Psoas muscle (tissue), 8 donors: ENCODE results near the gene GTPBP4. TPM values are rescaled to one million over a fixed set of nuclear protein-coding genes. Genes with fewer than 3 reads are reported as not detected.

ENCODE experiments used
- ATAC-seq, 4 donors: fragments of 200-7000 bp; cut with Tn5 transposase; one replicate each; pipeline ENCODE4 v1.9.1; 2020; ENCODE audit warnings: moderate library complexity in 3 of 4, mild to moderate bottlenecking in 2 of 4
- DNase-seq, 2 donors: peaks; one replicate each; pipeline ENCODE4 v3.0.0-alpha.2; 2020
- H3K27ac ChIP-seq: fragments of 200-600 bp; one replicate; pipeline ENCODE4 v1.8.0; 2022
- H3K27me3 ChIP-seq, 3 donors: fragments of 200-600 bp in 1 of 3; one replicate each; pipeline versions ENCODE4 v1.6.1 to v1.8.0; 2013 to 2022; ENCODE audit warnings: low read length in 2 of 3, mild to moderate bottlenecking in 2 of 3, moderate library complexity in 1 of 3; ENCODE audit not compliant: insufficient read depth in 3 of 3
- H3K36me3 ChIP-seq, 2 donors: fragments of 200-600 bp in 1 of 2; one replicate each; pipeline versions ENCODE4 v1.6.1 to v1.8.0; 2013 to 2022; ENCODE audit warnings: low read depth in 1 of 2, mild to moderate bottlenecking in 1 of 2, moderate library complexity in 1 of 2; ENCODE audit not compliant: insufficient read depth in 1 of 2
- H3K4me1 ChIP-seq: fragments of 200-600 bp; one replicate; pipeline ENCODE4 v1.8.0; 2022
- H3K4me3 ChIP-seq: fragments of 200-600 bp; one replicate; pipeline ENCODE4 v1.8.0; 2022; ENCODE audit warnings: mild to moderate bottlenecking
- H3K9me3 ChIP-seq: fragments of 200-600 bp; one replicate; pipeline ENCODE4 v1.8.0; 2022
- WGBS, 3 donors: extraction: QIAGEN DNeasy Blood & Tissue Kit; methylation state at CpG; one replicate each; pipeline versions ENCODE4 v1.1.6 to v1.1.7; 2013; 5-methylcytosine and 5-hydroxymethylcytosine counted together
- intact Hi-C, 2 donors: fragments of 100-400 bp; cut with DNase I; formaldehyde crosslinking; loops; one replicate each; pipeline versions ENCODE4 v1.11.0 to v1.14.2; 2022
- polyA plus RNA-seq, 3 donors: library from polyadenylated mRNA; stranded (reverse); fragments of 200-250 nt; gene quantifications; one replicate each; pipeline ENCODE4 v1.2.3, GENCODE V29; 2013
- total RNA-seq, 4 donors: library from RNA; stranded (reverse); fragmentation: NEBNext Ultra II Directional in 2 of 4; extraction: Animal tissue kit (Norgen Biotek cat#: 25700) in 2 of 4; gene quantifications; one replicate each; pipeline versions ENCODE4 v1.2.1 to v1.2.4, GENCODE V29; 2021 to 2023
- TF ChIP-seq, protein P1 (sequence below): fragments of 200-600 bp; IDR thresholded peaks from one replicate; pipeline ENCODE4 v1.8.0; 2022; ENCODE audit warnings: antibody characterized with exemption
- donor health status: healthy with polysubstance abuse.
- donor health status: DM: no; HTN: no; CAD: no; lungs with moderate emphysema.
- donor health status: Bipolar disorder and iron deficiency.
- donor health status: healthy.
- donor health status: DM: yes; HTN: yes; CAD: no.
- donor health status: DM: no; HTN: no; CAD: no.
- donor health status: DM: no; HTN: no; CAD: no.
- donor health status: DM: yes; HTN: yes; CAD: no.

Gene GTPBP4
- total and polyA plus RNA-seq, 7 donors, result 36.3 to 134 (median 70.2) TPM

DNA sequence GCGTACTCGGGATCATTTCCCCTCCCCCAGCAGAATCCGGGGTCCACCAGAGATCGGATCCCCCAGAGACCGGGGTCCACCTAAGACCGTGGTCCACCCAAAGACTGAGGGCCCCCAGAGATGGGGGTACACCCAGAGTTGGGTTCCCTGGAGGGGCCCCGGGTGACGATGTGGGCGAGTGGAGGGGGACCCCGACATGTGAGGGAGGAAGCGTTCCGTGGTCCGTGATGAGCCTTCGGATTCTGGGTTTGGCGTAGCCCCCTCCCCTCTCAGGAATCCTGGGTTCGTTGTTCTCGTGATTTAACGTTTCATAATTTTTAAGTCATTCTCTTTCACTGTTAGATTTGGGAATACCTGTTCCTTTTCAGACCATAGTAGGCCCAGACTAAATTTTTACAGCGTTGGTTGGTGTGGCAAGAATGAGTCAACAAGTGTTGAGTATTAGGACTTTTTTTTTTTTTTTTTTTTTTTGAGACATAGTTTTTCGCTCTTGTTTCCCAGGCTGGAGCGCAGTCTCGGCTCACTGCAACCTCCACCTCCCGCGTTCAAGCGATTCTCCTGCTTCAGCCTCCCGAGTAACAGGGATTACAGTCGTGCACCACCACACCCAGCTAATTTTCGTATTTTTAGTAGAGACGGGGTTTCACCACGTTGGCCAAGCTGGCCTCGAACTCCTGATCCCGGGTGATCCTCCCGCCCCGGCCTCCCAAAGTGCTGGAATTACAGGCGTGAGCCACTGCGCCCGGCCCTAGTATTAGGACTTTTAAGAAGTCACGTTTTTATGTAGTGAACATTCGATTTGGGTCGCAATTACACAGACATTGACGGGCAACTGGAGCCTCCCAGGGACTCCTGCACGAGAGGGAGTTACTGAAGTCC, 672 bp downstream of the GTPBP4 start:
- DNase-seq (no peak), ATAC-seq (no peak)
- Histone ChIP-seq H3K4me1 (peaks cover 20% of the 10 kb centered on the region), H3K36me3 (peaks cover 2 to 17% of the 10 kb centered on the region in 2 donors), H3K4me3 (peak overlapping the region; percentile 94), H3K27ac (peak overlapping the region; percentile 96), H3K27me3 (no peaks in the 10 kb centered on the region), H3K9me3 (no peaks in the 10 kb centered on the region)
- intact Hi-C loops, result loop anchor here (5.0 kb wide), 2 partner anchors 57 to 68 kb away; partner anchors contain the start of genes LARP4B (in 2 of the 2) and WDR37 (in 2 of the 2)
- WGBS, 3 donors, result 23 to 27% (median 27%) methylated on average over 42 of the region's 42 CpGs
- TF ChIP-seq, protein P1, sequence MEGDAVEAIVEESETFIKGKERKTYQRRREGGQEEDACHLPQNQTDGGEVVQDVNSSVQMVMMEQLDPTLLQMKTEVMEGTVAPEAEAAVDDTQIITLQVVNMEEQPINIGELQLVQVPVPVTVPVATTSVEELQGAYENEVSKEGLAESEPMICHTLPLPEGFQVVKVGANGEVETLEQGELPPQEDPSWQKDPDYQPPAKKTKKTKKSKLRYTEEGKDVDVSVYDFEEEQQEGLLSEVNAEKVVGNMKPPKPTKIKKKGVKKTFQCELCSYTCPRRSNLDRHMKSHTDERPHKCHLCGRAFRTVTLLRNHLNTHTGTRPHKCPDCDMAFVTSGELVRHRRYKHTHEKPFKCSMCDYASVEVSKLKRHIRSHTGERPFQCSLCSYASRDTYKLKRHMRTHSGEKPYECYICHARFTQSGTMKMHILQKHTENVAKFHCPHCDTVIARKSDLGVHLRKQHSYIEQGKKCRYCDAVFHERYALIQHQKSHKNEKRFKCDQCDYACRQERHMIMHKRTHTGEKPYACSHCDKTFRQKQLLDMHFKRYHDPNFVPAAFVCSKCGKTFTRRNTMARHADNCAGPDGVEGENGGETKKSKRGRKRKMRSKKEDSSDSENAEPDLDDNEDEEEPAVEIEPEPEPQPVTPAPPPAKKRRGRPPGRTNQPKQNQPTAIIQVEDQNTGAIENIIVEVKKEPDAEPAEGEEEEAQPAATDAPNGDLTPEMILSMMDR, result no peak

- intact Hi-C loops, result no loop called here
- Histone ChIP-seq H3K4me1 (peaks cover 20% of the 10 kb centered on the region), H3K4me3 (no peak overlapping the region), H3K9me3 (no peaks in the 10 kb centered on the region), H3K36me3 (peaks cover 2 to 36% of the 10 kb centered on the region in 2 donors), H3K27ac (no peak overlapping the region), H3K27me3 (no peaks in the 10 kb centered on the region)
- DNase-seq, result no peak
- ATAC-seq, result no peak
- TF ChIP-seq, protein P1, result no peak
- 76 to 80% (median 79%) methylated on average over 6 of the region's 6 CpGs for WGBS, 3 donors
Observed at GRCh38 chr10:990808-991207, 2.6 kb downstream of the GTPBP4 start.

GRCh38 chr10:992467-992866, 4.2 kb downstream of the GTPBP4 start:
- Histone ChIP-seq H3K9me3 (no peaks in the 10 kb centered on the region), H3K4me1 (peaks cover 11% of the 10 kb centered on the region), H3K4me3 (no peak overlapping the region), H3K27ac (no peak overlapping the region), H3K36me3 (peaks cover 6 to 52% of the 10 kb centered on the region in 2 donors), H3K27me3 (no peaks in the 10 kb centered on the region)
- DNase-seq, result no peak
- 96 to 97% (median 97%) methylated on average over 6 of the region's 6 CpGs for WGBS, 3 donors
- TF ChIP-seq, protein P1, result no peak
- intact Hi-C loops, result no loop called here
- ATAC-seq, result no peak

DNA sequence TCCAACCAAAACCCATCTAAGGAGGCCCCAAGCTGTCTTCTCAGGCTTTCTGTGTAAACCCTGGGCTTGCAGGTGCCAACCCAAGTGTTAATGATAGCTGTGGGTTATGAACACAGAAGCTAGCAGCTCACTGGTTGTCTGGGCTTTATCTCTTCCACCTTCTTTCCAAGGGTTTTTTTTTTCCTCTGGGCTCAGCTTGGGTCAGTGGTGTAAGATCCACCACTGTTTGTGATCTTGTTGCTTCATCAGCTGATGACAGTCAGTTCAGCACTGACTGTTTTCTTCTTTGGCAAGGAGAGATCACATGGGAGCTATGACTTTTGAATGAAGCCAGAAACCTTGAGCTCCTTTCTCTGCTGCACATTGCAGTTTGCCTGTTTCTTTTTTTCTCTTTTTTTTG, 4.6 kb downstream of the GTPBP4 start:
- peak in 1 of 4 donors; percentile 31 for ATAC-seq
- H3K36me3 ChIP-seq, result peaks cover 6 to 57% of the 10 kb centered on the region in 2 donors
- H3K9me3 ChIP-seq, result no peaks in the 10 kb centered on the region
- peaks cover 10% of the 10 kb centered on the region for H3K4me1 ChIP-seq
- DNase-seq, result no peak
- TF ChIP-seq, protein P1, result no peak
- no peak overlapping the region for H3K4me3 ChIP-seq
- no peaks in the 10 kb centered on the region for H3K27me3 ChIP-seq
- H3K27ac ChIP-seq, result no peak overlapping the region
- intact Hi-C loops, result no loop called here
